GM19372 (cell line): Measurements from ENCODE around the gene COL3A1.

Source experiments
- ATAC-seq: cut with Tn5 transposase; IDR thresholded peaks from one replicate; pipeline ENCODE4 v1.9.1; 2021; ENCODE audit warnings: mild to moderate bottlenecking, low read depth, moderate library complexity; ENCODE audit not compliant: unreplicated experiment

Gene COL3A1

GRCh38 chr2:188973641-188974040 is 532 bp upstream of the COL3A1 start:
- ATAC-seq: no peak

GRCh38 chr2:188975497-188976102 is 1.4 kb downstream of the COL3A1 start:
- ATAC-seq: no peak

- no peak for ATAC-seq
Measured at GRCh38 chr2:188976545-188977268, 2.5 kb downstream of the COL3A1 start.

- no peak for ATAC-seq
Measured at GRCh38 chr2:188977317-188977716, 3.1 kb downstream of the COL3A1 start.

GRCh38 chr2:188978291-188979081 is 4.3 kb downstream of the COL3A1 start:
- peak; percentile 85 for ATAC-seq

- ATAC-seq: peak; percentile 27
Measured at GRCh38 chr2:188979187-188980114, 5.3 kb downstream of the COL3A1 start.

- no peak for ATAC-seq
Measured at GRCh38 chr2:188983427-188984064, 9.4 kb downstream of the COL3A1 start.

GRCh38 chr2:188984065-188984491 is 9.9 kb downstream of the COL3A1 start:
- no peak for ATAC-seq

GRCh38 chr2:188984680-188985079 is 10.5 kb downstream of the COL3A1 start:
- ATAC-seq: no peak

- no peak for ATAC-seq
Measured at GRCh38 chr2:188986839-188987238, 12.7 kb downstream of the COL3A1 start.

- no peak for ATAC-seq
Measured at GRCh38 chr2:188993247-188993646, 19.1 kb downstream of the COL3A1 start.

- ATAC-seq: no peak
Measured at GRCh38 chr2:188997263-188997662, 23.1 kb downstream of the COL3A1 start.

- no peak for ATAC-seq
Measured at GRCh38 chr2:189000221-189000620, 26.0 kb downstream of the COL3A1 start.

GRCh38 chr2:189002079-189002478 is 27.9 kb downstream of the COL3A1 start:
- ATAC-seq: no peak

GRCh38 chr2:189008555-189009262 is 34.5 kb downstream of the COL3A1 start:
- ATAC-seq: no peak

GRCh38 chr2:189010536-189010935 is 36.4 kb downstream of the COL3A1 start:
- no peak for ATAC-seq

- ATAC-seq: no peak
Measured at GRCh38 chr2:189012351-189012750, 38.2 kb downstream of the COL3A1 start.

GRCh38 chr2:189013031-189013430 is 38.9 kb downstream of the COL3A1 start:
- ATAC-seq: no peak
